Measurements from ENCODE around the gene PHOX2A.

The PHOX2A gene

DNA sequence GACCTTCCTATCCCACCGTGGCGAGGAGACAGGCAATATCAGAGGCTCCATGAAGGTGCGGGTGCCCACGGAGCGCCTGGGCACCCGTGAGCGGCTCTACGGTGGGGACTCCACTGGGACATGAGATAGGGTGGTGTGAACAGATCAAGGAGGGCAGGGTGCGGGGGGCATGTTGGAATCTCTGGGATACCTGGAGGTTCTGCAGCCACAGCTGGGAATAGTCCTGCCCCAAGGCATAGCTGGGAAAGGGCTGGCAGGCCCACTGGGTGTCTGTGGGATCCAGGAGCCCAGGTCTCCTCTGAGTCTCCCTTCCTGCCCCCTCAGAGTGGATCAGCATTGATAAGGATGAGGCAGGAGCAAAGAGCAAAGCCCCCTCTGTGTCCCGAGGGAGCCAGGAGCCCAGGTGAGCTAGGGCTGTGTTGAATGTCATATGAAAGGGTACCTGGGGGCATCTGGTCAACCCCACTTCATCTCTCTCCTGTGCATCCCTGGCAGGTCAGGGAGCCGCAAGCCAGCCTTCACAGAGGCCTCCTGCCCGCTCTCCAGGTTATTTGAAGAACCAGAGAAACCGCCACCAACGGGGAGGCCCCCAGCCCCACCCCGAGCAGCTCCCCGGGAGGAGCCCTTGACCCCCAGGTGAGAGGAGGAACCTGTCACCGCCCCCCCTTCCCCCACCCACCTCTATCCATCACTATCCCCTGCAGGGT, 8.5 kb downstream of the PHOX2A start:
- H3K9me3 ChIP-seq (ENCODE audit: control insufficient read depth, insufficient read depth, low read length), result no peaks in the 10 kb centered on the region
- TF ChIP-seq EZH2phosphoT487 (IDR thresholded peaks at IDR 0.05; ENCODE audit: borderline replicate concordance, low read length), result no peak
- no peak for TF ChIP-seq CTCF (IDR thresholded peaks at IDR 0.05; ENCODE audit: low read depth, low read length, poor library complexity, severe bottlenecking)
- no peaks in the 10 kb centered on the region for H3K9me2 ChIP-seq (replicated peaks; ENCODE audit: control insufficient read depth, low read length)
- H3K4me2 ChIP-seq (ENCODE audit: low read length), result no peak overlapping the region
- no peaks in the 10 kb centered on the region for H3K79me2 ChIP-seq (ENCODE audit: control insufficient read depth, low read length)
- H3K27ac ChIP-seq (ENCODE audit: low read depth, low read length), result no peak overlapping the region
- H4K20me1 ChIP-seq (ENCODE audit: control insufficient read depth, insufficient read depth, low read depth, low read length), result peaks cover 9% of the 10 kb centered on the region; the same call in 1 of the 2 replicates
- H3K36me3 ChIP-seq (ENCODE audit: control insufficient read depth, low read length), result peaks cover 79% of the 10 kb centered on the region
- peaks cover 3% of the 10 kb centered on the region; the same call in 1 of the 2 replicates for H3K4me1 ChIP-seq (ENCODE audit: control insufficient read depth, low read length)
- H3K27me3 ChIP-seq (ENCODE audit: control insufficient read depth, low read length), result peaks cover 16% of the 10 kb centered on the region
- peaks cover 8% of the 10 kb centered on the region for H3F3A ChIP-seq (ENCODE audit: control insufficient read depth, insufficient read depth)
- H3K4me3 ChIP-seq (ENCODE audit: low read length), result no peak overlapping the region

DNA sequence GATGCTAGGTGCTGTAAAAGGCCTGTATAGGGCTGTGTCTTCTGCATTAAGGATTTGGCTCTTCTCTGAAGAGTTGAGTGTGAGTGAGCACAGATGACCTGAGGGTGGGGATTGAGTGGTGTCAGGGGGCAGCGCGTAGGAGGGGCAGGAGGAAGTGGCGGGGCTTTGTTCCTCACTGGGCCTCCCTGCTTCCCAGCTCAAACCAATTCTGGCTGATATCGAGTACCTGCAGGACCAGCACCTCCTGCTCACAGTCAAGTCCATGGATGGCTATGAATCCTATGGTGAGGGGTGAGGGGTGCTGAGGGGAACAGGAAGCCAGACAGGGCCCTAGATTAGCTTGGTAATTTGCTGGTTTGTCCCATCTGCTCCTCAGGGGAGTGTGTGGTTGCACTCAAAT, 9.1 kb downstream of the PHOX2A start:
- Histone ChIP-seq H3K4me2 (ENCODE audit: low read length) (no peak overlapping the region), H3K4me3 (ENCODE audit: low read length) (no peak overlapping the region), H3K27ac (ENCODE audit: low read depth, low read length) (no peak overlapping the region), H3F3A (ENCODE audit: control insufficient read depth, insufficient read depth) (peaks cover 8% of the 10 kb centered on the region), H3K79me2 (ENCODE audit: control insufficient read depth, low read length) (no peaks in the 10 kb centered on the region), H3K9me3 (ENCODE audit: control insufficient read depth, insufficient read depth, low read length) (no peaks in the 10 kb centered on the region), H3K9me2 (replicated peaks; ENCODE audit: control insufficient read depth, low read length) (no peaks in the 10 kb centered on the region), H4K20me1 (ENCODE audit: control insufficient read depth, insufficient read depth, low read depth, low read length) (peaks cover 9% of the 10 kb centered on the region; the same call in 1 of the 2 replicates), H3K27me3 (ENCODE audit: control insufficient read depth, low read length) (peaks cover 10% of the 10 kb centered on the region), H3K36me3 (ENCODE audit: control insufficient read depth, low read length) (peaks cover 85% of the 10 kb centered on the region), H3K4me1 (ENCODE audit: control insufficient read depth, low read length) (peaks cover 3% of the 10 kb centered on the region; the same call in 1 of the 2 replicates)
- TF ChIP-seq CTCF (IDR thresholded peaks at IDR 0.05; ENCODE audit: low read depth, low read length, poor library complexity, severe bottlenecking), result no peak
- no peak for TF ChIP-seq EZH2phosphoT487 (IDR thresholded peaks at IDR 0.05; ENCODE audit: borderline replicate concordance, low read length)

DNA sequence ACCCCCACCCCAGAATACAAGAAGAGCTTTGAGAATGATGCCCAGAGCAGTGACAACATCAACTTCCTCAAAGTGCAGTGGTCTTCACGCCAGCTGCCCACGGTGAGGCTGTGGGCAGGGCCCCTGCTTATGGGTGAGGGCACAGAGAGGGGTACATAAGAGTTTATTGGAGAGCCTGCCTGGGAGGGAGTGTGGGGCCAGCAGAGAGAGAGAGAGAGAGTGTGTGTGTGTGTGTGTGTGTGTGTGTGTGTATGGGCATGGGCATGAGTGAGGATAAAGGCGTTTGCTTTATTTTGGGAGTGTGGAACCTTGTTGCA, 9.5 kb downstream of the PHOX2A start:
- H3K27ac ChIP-seq (ENCODE audit: low read depth, low read length), result no peak overlapping the region
- H3F3A ChIP-seq (ENCODE audit: control insufficient read depth, insufficient read depth), result peaks cover 8% of the 10 kb centered on the region
- H3K9me3 ChIP-seq (ENCODE audit: control insufficient read depth, insufficient read depth, low read length), result no peaks in the 10 kb centered on the region
- H3K79me2 ChIP-seq (ENCODE audit: control insufficient read depth, low read length), result no peaks in the 10 kb centered on the region
- H3K4me1 ChIP-seq (ENCODE audit: control insufficient read depth, low read length), result peaks cover 2% of the 10 kb centered on the region; the same call in 1 of the 2 replicates
- no peak overlapping the region for H3K4me3 ChIP-seq (ENCODE audit: low read length)
- TF ChIP-seq EZH2phosphoT487 (IDR thresholded peaks at IDR 0.05; ENCODE audit: borderline replicate concordance, low read length) (no peak), CTCF (IDR thresholded peaks at IDR 0.05; ENCODE audit: low read depth, low read length, poor library complexity, severe bottlenecking) (no peak)
- no peak overlapping the region for H3K4me2 ChIP-seq (ENCODE audit: low read length)
- no peaks in the 10 kb centered on the region for H3K9me2 ChIP-seq (replicated peaks; ENCODE audit: control insufficient read depth, low read length)
- H3K27me3 ChIP-seq (ENCODE audit: control insufficient read depth, low read length), result peaks cover 6% of the 10 kb centered on the region
- H3K36me3 ChIP-seq (ENCODE audit: control insufficient read depth, low read length), result peaks cover 90% of the 10 kb centered on the region
- peaks cover 9% of the 10 kb centered on the region; the same call in 1 of the 2 replicates for H4K20me1 ChIP-seq (ENCODE audit: control insufficient read depth, insufficient read depth, low read depth, low read length)
